NCI-H2171 treated with DMSO at 0.1 percent for 48 hours (cell line): ENCODE data around the gene B3GAT1.
A peak's percentile ranks its signal among the peaks of the same experiment; 100 is the strongest.

Experiments used
- DNase-seq: peaks from one replicate; lab custom pipeline; 2025; lab: John Stamatoyannopoulos, UW

B3GAT1 gene

DNA sequence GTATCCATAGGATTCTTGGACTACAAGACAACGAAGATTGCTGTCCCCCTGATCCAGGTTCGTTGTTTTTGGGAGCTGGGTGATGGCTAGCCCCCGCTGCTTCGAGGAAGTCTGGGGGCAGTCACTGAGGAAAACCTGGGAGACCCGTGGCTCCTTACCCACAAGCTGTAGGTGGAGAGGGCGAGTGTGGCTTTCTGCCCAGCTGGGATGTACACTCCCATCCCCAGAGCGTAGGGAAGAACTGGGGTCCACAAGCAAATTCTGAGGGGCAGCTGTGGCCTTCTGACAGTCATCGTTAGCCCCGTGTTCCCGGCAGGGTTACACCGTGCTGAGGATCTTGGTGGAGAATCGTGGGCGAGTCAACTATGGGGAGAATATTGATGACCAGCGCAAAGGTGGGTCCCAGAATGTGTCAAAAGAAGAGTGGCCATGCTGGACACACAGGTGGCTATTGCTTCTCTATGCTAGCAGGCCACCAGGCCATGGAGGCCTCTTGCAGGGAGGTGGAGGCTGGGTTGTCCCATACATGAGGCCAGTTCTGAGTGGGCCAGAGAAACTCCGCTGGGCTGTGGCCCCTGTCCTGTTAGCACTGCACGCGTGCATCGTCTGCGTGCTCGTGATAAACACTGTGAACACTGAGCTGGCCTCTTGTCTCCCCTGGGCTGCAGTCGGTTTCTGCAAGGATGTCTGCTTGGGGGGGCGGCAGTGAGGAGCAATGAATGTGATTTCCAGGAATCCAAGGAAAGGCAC is 40.4 kb downstream of the B3GAT1 start:
- no peak for DNase-seq

DNA sequence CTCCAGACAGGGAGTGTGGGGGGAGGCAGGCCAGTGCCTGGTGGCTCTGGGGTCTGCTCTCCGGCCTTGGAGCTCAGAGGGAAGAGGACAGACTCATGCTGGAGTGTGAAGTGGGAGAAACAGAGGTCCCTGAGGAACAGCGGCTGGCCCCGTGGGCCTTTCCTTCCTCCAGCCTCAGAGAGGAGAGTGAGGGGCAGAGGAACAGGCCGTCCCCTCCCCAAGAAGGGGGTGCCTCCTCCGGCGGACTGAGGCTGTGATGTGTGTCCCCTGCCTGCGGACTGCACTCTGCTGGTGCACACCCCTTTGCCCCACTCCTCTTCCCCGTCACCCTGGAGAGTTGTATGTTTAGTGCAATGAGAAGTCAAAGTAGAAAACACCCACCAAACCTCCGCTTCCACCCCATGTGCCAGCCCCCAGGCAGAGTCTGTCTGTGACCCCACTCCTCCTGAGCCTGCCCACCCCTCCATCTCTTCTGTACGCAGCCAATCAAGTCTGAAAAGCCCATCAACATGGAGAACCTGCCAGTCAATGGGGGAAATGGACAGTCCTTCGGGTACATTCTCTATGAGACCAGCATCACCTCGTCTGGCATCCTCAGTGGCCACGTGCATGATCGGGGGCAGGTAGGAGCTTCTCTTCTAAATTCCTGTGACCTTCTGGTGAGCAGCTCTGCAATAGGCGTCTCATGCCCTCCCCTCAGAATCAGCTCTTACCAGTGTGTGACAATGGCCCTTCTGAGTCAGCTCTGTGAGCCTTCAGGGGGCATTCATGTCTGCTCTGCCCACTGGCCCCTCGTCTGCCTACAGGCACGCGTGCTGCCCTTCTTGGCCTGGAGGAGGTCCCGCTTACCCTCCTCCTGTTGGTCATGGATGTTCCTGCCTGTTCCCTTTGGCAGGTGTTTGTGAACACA is 41.3 kb downstream of the B3GAT1 start:
- DNase-seq, result no peak

DNA sequence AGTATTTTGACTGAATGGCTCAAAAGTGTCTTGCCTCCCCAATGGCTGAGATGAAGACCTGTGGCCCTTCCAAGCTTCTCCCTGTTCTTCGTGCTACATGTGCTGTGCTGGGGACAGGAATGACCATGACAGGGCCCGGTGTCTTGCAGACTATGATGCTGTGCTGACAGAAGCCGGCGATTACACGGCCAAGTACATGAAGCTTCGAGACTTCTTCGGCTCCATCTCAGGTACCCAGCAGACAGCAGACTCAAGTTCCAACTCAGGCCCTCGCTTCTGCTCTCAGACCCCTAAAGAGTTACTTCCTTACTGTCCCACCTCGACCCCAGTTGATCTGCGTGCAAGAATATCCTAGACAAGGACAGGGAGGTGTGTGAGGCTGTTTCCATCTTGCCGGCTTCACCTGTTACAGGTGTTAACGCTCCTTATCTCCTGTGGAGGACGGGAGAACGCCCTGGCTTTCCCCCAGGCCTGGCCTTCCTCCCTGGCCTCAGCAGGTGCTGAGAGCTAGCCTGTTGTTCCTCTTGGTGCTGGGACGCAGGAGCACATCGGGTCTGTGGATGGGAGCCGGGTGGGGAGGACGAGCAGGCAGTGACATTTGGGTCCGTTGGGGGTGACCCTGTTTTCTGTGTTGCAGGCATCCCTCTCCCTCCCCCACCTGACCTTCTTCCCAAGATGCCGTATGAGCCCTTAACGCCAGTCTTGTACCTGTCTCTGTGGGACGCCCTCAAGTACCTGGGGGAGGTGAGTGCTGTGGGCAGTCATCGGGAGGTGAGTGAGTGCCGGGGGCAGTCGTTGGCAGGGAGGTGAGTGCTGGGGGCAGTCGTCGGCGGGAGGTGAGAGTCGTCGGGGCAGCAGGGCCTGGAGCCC is 42.2 kb downstream of the B3GAT1 start:
- no peak for DNase-seq

DNA sequence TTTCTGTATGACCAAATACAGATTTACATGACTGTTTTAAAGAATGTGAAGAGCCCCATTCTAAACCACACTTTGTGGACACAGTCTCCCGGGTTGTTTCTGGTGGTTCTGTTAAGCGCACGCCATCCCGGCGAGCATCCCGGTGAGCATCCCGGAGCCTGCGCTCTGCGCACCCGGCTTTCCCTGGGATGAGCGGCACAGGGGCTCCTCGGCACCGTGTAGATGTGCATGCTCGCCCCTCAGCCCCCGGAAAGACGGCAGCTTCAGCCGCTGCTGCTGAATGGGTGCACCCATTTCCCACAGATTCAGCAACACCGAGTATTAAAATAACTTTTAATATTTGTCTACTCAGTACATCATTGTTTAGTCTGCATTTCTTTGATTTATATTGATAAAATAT is 44.3 kb downstream of the B3GAT1 start:
- DNase-seq, result no peak

DNA sequence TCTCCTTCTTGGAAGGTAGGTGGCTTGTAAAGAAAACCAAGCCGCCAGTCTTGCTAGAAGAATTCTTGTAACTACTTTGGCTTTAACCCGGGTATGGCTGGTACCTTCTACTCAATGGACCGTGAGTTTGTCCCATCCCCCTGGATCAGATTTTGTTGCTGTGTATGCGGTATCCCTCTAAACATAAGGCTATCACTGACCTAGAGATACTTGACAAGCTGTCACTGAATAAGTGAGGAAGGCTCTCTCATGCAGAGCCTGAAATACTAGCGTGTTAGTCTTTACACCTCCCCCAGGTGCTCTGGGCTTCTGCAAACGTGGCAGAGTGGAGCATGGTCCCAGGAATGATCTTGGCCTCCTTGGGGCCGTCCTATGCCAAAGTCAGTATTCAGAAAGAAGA is 45.8 kb downstream of the B3GAT1 start:
- no peak for DNase-seq

DNA sequence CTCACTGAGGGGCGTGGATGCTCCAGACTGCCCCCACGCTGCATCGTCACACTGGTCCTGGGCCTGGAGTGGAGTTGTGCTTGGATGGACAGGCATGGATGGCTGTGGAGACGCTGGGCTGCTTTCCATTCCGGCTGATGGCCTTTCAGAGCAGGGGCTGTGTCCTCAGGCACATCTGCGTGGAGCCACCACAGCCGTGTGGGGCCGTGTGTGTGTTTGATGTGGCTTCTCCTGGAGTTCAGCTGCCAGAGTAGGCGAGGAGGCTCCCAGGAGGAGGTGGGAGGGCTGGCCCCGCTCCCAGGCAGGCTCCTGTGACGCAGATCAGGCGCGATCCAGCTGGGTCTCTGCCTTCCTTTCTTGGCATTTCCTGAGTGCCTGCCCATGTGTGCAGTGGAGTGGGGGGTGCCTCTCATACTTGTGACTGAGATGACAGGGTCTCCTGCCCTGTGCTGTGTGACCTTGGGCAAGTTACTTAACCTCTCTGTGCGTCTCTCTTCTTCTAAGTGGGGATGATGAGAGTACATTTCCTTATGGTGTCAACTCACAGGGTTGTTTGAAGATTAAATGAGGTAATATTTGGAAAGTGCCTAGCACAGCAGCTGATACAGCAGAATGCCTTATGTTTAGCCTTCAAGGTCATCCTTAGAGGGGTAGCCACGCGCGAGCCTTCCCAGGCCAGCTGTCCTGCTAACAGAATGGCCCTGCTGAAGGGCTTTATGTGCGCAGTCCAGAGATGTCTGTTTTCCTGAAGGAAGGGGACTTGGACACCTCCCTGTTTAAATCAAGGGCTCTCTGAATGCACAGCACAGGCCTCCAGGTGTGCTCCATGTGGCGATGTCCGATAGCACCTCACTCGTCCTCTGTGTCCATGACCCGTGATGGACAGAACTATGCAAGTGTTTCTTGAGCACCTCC is 46.8 kb downstream of the B3GAT1 start:
- DNase-seq, result no peak

DNA sequence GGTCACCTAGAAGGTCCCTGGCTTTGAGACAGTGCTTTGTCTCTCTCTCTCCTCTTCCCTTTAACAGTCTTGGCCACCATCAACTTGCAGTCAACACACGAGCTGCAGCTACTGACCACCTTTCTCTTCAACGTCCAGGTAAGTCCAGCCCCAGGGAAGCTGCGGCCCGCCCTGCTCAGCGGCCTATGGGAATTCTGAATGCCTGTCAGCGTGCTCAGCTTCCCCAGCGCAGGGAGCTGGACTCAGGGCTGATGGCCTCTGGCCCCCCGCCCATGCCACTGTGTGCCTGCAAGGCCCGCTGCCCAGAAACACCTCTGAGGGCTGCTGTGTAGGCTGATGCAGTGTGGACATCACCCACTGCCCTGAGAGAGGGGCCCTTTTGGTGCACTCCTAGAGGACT is 47.8 kb downstream of the B3GAT1 start:
- no peak for DNase-seq

DNA sequence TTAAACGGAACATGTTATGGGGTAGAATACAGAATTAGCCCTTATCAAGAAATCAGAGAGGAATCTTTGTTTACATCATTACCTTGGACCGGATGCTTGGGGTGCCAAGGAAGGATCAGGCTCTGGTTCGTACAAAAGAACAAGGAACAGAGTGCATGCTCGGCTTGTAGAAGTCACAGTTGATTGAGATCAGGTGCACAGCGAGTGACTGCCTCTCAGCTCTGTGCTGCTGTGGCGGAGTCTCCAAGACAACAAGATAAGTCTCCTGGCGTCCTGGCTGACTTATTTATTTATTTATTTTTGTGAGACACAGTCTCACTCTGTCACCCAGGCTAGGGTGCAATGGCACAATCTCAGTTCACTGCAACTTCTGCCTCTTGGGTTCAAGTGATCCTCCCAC is 48.5 kb downstream of the B3GAT1 start:
- DNase-seq, result no peak

DNA sequence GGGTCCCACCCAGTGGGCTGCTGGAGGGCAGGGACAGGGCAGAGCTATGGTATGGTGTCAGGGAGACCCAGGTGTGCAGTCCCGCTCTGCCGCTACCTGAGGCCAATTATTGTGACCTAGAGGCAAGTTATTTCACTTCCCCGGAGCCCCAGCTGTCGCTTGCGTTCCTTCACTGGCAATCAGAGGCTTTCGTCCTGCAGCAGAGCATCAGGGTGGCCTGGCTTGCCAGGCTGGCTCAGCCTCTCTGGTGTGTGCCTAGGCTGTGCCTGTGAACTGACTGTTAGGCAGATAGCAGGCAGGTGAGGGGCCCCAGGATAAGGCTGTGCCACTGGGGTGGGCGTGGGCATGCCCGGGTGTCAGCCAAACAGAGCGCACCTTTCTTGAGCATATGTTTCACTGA is 48.9 kb downstream of the B3GAT1 start:
- DNase-seq, result no peak

DNA sequence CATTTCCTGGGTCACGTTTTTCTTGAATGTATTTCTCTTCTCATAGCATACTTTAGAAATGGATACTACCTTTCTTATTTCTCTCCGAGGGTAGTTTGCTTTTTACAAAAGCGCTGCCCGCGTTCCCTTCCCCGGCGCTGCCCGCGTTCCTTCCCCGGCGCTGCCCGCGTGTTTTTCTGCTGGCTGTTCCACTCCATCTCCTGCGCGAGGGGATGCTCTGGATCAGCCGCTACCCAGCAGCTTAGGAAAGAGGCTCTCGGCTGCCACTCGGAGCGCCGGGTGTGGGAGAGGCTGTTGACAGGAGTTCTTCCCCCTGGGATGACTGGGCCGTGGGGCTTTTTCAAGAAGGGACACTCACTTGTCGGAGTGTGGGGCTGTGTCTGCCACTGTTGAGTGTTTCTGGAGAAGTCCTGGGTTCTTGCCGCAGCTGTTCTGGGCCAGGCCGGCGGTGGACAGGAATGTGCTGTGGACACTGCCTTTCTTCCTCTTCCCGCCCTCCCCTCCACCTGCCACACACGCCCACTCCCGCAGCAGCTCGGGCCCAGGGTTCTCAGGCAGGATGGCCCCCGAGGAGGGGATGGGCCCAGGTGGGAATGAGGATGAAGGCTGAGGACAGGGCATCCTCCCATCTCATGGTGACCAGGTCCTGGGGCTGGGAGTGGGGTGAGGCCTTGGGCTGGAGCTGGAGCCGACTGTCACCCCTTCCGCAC is 49.7 kb downstream of the B3GAT1 start:
- no peak for DNase-seq

DNA sequence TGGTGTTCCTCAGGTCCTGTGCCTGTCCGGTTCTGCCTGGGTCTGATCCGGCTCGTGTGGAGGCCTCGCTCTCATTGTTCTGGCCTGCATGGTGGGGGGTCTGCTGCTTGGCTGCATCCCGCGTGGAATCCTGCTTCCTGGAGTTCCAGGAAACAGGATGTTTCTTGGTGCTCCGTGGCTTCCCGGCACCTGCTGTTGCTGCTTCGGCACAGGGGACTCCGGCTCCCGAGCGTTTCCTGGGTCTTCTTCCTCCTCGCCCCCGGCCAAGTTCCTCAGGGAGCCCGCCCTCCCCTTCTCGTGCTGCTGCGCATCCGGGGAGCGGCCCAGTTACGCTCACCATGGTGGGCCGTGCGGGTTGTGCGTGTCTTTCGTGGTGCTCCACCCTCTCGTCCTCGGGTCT is 50.4 kb downstream of the B3GAT1 start:
- no peak for DNase-seq

DNA sequence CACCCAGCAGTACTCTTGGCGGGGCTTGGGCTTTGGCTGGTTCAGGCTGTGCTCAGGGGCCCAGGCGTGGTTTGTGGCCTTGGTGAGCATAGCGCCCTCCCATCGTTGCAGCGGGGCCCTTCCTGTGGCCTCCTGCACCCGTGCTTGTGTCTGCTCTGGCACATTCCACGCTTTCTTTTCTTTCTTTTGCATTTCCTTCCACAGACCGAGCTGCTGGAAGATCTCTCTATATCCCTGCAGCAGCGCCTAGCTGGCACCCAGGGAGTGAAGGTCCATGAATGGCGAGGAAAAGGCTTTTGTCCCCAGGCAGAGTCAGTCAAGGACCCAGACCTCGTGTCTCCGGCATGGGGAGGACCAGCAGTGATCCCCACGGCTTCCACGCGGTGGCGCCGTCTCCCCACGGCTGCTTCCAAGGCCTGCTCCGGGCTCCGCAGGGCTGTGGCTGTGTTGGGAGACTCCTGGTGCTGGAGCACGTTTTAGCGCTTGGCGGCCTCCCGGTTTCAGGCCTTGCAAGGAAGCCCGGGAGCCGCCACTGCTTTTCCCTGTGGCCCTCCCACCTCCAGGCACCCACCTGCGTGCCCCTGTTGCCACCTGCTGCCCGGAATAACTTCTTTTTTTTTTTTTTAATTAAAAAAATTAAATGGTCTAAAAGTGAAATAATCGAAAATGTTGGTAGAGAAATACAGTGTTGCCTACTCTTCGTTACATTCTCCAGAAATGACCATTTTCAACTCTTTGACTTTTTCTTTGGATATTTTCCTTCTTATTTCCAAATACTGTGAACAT is 51.8 kb downstream of the B3GAT1 start:
- DNase-seq, result peak; percentile 68

DNA sequence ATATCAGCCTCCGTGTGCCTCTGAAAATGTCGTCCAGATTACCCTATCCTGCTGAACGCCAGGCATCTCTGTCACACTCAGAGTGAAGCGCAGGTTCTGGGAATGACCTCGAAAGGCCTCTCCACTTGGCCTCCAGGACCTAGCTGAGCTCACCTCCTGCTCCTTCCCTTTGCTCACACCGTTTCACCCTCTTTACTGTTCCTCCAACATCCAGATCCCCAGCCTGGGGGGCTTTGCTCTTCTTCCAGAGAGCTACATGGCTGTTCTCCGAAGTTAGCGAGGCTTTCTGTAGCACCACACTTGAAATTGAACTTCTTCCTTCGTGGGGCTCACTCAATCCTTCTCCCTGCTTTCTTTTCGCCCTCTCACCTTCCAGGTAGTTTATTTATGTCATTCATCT is 52.4 kb downstream of the B3GAT1 start:
- no peak for DNase-seq

DNA sequence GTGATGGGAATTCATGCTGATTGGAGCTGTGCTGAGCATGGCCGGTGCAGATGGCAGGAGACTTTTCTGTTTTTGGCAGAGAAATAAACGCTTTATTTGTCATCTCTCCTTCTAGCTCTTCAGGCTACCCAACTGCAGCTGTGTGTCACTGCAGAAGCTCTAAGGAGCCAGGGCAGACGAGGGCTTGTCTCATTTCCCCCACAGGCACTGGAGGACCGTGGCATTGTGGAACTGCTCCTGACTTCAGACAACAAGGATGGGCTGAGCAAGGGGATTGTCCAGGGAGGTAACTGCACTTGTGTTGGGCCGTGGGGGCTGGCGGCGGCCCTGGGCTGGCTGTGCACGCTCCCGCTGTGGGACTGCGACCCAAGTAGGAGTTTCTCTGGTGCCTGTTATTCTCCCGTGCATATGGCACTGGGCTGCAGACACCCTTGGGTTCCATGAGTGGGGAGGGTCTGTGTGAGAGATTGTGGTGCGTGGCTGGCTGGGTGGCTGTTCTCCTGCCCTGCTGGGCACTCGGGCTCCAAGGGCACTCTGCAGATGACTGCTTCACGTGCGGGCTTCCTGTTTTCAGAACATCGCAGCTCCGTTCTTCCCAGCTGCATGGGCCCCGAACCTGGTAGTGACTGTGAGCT is 53.1 kb downstream of the B3GAT1 start:
- no peak for DNase-seq

DNA sequence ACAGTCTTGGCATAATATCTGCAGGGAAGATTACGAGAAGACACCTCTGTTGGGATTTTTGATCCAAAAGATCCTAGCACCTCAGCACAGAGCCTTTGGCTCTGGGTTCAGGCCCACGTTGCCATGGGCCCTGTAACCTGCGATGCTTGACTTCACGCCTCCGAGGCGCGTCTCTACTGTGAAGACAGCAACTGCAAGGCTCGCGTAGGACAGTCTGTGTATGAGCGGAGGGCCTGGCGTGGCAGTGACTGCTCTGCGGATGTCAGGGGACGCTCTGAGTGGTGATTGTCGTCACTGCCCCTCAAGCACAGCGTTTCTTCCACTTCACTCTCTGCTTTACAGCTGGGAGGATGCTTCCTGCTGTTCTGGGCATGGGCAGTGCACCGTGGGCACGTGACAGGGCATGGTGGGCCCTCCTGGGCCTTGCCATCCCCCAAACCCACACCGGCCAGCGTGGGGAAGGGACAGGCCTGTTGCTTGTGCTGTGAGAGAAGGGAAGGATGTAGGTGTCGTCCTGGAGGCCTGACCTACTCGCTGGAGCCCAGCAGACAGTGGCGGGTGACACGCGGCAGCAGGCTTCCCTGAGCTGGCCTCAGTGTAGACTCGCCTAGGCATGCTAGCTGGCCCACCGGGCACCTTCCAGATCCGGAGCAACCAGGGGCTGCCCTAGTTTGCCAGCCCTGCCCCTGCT is 53.7 kb downstream of the B3GAT1 start:
- DNase-seq, result no peak

DNA sequence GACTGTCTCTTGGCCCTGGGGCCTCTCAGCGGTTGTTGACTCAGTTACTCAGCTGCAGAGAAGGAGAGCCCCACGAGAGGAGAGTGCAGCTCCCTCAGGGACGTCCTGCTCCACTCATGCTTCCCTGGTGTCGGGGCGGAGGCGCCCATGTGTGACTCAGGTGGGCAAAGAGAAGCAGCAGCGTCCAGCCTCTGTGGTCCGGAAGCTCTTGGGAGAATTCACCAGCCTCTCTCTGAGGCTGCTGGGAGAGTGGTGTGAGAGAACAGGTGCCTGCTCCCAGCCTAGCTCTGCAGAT is 54.5 kb downstream of the B3GAT1 start:
- DNase-seq, result no peak

DNA sequence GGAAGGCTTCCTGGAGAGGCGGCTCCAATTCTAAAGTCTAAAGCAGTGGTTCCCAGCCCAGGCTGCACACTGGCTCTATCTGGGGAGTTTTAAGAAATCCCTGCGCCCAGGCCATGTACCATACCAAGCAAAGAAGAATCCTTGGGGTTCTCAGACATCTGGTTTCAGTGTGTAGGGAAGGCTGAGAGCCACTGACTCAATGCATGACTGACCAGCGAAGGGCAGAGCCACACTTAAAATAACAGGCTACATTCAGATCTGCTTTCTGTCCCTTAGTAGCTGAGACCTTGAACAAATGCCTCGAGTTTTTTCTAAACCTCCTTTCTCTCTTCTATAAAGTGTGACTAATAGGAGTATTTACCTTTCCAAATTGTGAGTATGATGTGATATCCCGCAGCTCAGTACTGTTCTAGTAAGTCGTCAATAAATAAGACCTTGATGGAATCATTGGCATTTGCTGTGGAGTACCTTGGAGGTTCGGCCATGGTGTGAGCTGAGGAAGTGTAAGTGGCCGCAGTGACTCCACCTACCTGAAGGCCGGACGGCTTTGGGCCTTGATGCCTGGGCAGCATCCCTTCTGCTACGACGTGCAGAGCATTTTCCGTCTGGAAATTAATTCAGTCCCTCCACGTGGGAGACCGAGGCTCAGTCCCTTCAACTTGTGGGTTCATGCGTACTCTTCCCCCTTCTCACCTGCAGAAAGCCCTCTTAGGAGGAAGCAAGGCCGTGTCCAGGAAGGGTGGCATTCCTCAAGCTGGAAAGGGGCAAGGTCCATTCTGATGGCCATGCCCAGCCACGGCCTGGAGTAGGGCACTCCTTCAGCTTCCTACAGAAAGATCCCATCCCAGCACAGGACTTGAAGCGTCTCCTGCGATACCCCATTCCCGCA is 55.1 kb downstream of the B3GAT1 start:
- no peak for DNase-seq

DNA sequence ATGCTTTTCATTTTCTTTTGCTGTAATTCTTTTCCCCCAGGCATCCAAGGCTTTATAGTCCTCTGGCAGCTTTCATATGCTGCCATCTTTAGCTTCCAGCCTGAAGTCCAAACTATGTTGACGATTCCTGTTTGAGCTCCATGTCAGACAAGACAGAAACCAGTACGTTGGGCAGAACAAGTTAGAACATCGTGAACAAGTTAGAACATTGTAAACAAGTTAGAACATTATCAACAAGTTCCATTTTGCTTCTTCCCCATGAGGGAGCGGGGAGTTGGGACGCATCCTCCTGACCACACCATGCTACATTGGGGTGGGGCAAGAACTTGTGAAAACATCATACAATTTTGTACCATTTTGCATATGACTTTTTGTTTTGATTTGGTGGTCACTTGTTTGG is 56.4 kb downstream of the B3GAT1 start:
- no peak for DNase-seq
